Measurements from ENCODE around the gene CCDC15.
"Not testable (repeated sequence)": the region's sequence is repeated elsewhere in the genome, so short reads cannot be mapped to it uniquely, and the experiment has no call there.

Gene CCDC15

DNA sequence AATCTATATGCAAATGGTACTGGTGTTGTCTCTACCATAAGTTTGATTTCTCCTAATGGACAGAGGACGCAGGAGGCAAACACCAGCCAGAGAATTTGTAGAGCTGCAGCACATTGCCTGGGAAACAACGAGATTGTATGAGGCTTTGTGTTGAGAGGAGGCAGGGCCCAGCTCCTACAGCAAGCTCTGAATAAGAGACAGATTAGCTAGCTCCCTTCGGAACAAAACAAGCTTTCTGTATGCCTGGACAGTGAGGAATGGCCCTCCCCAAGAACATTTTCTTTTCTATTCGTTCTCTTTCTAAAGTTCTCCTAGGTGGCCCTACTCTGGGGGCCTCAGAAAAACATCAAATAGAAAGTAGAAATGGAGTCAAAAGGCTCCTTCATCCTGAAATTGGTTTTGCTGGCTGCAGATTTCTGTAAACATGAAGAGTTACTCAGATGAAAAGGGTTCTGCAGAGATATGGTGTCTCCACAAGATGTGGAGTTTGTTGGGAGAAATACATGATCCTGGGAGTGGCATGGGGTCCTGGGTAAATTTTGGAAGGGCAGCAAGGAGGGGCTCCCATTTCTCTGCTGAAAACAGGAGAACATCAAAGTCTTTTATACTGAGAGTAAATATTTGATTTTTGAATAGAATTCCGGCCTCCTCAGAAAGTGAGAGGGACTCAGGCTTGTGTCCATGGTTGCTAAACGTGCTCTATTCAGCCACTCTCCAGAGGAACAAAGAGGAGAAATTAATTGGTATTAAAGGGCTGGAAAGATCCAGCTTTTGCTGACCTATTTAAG is 11.3 kb upstream of the CCDC15 start:
- DNase-seq, result no peak

DNA sequence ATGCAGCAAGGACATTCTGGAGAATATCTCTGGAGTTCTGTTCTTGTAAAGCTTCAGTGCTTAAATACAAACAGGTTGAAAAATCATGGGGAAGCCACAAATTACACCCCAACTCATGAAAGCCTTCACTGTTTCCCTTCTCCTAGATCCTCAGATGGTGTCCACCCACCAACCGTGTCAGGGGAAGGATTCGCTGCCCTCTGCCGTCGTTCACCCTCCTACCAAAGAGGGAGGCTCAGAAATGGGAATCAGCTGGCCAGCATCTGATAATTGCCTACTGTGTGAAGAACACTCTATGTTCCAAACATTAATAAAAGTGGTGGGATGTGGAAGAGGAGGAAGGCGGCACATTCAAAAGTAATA is 10.8 kb upstream of the CCDC15 start:
- DNase-seq, result no peak

DNA sequence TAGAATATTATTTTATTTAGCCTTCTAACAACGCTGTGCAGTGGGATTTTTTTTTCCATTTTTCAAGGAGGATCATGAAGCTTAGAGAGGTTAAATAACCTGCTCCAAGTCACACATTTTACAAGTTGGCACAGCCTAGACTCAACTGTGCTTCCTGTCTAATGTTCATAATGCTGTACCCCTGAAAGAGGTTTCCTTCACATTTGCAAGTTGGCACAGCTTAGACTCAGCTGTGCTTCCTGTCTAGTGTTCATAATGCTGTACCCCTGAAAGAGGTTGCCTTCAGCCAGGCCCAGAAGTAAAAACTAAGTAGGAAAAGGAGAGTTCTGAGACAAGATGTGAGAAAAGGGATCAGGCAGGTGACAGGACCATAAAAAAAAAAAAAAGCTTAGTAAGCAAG is 10.3 kb upstream of the CCDC15 start:
- no peak for DNase-seq

DNA sequence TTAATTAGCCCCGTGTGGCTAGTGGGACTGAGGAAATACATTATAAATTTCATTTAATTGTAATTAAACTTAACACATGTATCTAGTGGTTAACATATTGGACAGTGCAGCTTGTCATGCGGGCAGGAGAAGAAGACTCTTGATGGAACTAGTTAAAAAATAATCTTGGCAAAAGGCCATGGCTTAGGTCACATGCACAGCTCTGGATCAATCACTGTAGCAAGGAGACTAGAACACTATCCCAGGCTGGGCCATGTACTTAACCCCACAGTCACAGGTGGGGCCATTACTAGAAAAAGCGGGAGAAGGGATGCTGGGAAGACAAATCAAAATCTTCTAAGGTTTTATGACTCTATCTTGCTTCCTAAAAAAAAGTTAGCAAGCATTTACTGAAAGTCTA is 9.4 kb upstream of the CCDC15 start:
- DNase-seq, result no peak

DNA sequence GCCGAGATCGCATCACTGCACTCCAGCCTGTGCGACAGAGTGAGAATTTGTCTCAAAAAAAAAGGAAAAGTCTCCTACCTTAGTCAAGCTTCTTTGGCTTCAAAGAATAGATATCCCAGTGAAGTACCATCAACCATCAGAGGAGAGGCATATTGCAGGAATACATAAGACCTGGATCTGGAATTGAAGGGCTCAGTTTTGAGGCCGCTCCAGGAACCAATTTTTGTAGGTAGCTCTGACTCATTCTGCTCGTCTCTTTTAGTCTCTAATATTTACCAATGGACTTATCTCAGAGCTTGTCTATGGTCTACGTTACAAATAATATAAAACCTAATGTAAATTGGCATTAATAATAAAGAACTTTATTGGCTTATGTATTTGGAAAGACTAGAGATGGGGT is 8.2 kb upstream of the CCDC15 start:
- DNase-seq, result no peak

DNA sequence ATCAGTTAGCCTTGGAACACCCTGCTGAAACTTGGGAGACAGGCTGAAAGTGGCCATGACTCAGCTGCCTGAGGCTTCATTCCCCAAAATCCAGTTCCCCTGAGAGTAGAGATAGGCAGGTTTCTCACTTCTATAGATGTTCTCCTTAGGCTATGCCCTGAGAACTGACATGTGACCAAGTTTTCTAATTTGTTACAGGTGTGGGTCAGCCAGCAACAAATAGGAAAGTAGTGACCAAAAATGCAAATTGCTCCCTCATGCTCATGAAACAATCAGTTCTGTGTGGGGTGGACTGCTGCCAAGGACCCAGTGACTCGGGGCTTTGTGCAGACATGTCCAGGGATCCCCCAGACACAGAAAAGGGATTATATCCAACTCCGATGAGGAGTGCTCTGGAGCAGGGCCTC is 7.3 kb upstream of the CCDC15 start:
- no peak for DNase-seq

DNA sequence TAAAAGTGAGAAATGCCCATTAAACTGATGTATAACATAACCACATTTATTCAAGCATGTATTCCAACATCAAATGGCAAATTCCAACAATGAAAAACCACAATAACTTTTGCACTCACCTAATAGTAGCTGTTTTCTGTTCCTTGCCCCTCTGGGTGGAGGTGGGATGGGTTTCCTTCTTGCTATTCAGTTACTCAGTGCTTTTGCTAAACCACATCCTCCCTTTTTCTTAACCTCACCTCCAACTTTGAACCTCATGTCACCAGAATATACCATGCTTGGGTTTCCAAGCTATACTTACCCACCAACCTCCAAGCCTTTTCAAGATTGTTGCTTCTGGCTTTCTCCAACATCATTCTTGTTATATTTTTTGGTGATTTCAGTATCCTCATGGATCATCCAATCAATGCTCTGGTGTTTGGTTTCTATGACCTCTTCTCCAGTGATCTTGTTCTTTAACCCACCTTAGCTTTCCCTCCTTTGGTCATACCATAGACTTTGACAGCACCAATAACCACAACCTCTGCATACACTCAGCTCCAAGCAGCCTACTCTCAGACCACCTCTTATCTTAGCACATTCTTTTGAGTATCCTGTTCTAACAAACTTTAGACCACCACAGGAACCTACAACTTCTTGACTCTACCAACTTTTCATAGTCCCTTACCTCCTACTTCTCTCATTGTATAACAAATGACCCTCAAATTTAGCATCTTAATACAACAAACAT is 3.2 kb upstream of the CCDC15 start:
- no peak for DNase-seq

DNA sequence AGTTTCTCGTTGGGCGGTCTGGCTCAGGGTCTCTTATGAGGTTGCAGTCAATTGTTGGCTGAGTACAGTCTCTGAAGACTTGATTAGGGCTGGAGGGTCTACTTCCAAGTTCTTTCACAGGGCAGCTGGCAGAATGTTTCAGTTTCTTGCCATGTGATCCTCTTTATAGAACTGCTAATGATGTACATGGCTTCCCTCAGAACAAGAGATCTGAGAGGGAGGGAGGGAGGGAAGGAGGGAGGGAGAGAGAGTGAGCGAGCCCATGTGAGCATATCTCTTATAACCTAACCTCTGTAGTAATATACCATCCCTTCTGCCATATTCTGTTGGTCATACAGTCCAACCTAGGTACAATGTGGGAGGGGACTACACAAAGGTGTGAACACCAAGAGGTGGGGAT is 2.7 kb upstream of the CCDC15 start:
- no peak for DNase-seq

DNA sequence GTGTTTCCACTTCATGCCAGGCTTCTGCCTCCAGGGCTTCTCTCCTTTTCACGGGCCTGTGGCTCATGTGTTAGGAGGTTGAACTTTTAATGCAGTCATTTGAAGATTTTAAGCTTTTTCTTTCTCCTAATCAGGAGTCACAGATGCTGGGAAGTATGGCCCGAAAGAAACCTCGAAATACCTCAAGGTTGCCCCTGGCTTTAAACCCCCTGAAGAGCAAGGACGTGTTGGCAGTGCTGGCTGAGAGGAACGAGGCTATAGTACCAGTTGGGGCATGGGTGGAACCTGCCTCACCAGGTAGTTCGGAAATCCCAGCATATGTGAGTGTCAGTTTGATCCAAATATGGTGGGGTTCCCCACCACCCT is 571 bp downstream of the CCDC15 start:
- DNase-seq, result peak; percentile 21

DNA sequence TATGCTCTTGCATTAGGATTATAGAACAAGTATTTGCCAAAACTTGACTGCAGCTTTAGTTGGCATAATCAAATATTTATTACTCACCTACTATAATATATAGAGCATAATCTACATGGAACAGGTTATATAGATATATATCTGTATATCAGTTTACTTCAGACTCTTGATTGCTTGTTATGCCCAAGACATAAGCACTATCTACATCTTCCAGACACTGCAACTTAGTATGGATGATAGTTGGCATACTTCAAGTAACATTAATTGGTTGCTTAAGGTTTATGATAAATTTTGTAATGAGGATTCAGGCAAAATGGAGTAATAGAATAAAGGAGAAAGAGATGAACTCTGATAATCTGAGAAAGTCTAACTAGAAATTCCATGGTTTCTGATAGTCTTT is 1.0 kb downstream of the CCDC15 start:
- peak; percentile 26 for DNase-seq

DNA sequence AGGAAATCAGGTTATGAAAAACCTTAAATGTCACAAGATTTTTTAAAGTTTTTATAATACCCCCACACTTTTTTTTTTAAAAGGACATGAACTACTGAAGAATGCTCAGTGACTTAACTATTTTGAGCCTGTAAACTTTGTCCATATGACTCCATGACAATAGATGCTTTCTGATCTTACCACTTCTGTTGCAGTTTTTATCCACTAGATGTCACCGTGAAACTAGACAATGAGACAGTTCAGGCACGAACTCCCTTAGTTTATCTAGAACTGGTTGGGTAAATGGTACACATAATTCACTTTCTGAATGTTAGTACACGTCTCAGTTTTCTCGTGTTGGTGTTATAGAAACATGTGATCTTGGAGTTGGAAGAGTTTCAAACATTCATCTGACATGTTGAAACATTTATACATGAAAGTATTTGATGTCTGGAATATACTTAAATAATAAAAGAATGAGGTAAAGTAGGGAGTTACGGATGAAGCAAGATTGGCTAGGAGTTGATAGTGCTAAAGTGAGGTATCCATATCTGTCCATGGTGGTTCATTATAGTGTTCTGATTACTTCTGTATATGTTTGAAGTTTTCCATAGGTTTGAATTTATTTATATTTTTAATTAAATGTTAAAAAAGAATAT is 8.1 kb downstream of the CCDC15 start:
- peak; percentile 89 for DNase-seq

DNA sequence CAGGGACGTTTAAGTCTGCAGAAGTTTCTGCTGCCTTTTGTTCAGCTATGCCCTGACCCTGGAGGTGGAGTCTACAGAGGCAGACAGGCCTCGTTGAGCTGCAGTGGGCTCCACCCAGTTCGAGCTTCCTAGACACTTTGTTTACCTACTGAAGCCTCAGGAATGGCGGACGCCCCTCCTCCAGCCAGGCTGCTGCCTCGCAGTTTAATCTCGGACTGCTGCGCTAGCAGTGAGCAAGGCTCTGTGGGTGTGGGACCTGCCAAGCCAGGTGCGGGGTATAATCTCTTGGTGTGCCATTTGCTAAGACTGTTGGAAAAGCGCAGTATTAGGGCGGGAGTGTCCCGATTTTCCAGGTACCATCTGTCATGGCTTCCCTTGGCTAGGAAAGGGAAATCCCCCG is 14.2 kb downstream of the CCDC15 start:
- DNase-seq, result not testable (repeated sequence)

DNA sequence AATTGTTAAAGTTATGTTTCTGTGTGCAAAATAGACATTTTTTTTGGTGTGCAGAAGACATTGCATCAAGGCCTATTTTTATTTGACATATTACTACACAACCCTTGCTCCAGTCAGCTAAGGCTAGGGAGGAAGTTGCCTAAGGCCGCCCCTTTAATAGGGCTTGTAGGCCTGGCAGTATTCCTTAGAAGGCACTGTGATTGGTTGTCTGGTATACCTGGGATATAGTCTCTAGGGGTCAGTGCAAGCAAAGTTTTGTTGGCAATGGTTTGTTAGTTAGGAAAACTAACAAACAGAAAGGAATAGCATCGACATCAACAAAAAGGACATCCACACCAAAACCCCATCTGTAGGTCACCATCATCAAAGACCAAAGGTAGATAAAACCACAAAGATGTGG is 16.9 kb downstream of the CCDC15 start:
- peak; percentile 15 for DNase-seq

DNA sequence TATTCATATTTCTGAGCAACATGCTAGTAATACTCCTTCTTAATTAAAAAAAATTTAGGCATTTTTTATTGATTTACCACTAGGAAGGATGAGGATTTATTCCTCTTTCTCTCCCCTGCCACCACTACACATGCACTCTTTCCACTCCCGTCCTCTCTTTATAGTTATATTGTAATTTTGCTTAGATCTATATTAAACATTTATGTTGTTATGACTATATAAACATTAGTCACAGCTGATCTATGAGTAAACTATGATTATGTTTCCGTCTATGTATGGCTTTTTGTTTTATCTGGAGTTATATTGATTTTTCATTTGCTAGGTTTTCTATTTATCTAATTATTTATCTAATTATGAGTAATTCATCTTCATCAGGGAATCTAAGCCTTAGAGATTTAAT is 17.8 kb downstream of the CCDC15 start:
- DNase-seq, result no peak

DNA sequence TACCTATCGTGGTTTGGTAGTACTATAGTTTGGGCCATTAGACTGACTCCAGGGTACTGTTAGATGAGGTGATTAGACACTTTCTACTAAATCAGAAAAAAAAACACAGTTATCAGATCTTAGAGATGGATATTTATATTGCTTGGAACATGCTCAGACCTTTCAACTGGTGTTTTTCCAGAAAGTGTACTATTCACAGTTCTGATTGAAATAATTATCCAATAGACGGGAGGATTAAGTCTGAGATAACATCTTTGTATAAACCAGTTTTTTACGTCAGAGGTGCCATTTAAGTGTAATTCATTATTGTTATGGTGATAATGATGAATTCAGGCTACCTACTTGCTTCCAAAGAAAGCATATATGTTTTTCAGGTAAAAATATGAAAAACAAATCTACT is 22.5 kb downstream of the CCDC15 start:
- no peak for DNase-seq

DNA sequence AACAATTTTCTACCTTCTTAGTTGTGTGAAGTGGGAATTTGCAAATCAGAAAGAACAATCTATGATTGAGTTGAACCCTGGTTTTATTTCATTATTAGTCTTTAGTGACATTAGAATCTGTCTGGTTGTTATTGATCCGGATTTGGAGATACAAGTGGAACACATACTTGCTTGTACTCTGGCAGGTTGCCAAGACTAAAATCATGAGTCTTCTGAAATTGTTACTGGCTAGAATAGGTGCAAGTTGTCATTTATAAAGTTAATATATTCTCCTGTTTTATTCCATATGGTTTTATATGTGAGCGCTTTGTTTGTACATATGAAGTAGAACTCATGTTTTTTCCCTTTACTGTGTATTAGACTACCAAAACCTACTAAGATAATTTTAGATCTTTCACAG is 23.0 kb downstream of the CCDC15 start:
- no peak for DNase-seq

DNA sequence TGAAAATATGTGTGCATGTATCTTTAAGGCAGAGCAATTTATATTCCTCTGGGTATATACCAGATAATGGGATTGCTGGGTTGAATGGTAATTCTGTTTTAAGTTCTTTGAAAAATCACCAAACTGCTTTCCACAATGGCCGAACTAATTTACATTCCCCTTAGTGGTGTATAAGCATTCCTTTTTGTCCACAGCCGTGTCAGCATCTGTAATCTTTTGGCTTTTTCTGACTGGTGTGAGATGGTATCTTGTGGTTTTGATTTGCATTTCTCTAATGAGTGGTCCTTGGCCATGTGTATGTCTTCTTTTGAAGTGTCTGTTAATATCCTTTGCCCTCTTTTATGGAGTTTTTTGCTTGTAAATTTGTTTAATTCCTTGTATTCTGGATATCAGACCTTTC is 24.3 kb downstream of the CCDC15 start:
- DNase-seq, result no peak

DNA sequence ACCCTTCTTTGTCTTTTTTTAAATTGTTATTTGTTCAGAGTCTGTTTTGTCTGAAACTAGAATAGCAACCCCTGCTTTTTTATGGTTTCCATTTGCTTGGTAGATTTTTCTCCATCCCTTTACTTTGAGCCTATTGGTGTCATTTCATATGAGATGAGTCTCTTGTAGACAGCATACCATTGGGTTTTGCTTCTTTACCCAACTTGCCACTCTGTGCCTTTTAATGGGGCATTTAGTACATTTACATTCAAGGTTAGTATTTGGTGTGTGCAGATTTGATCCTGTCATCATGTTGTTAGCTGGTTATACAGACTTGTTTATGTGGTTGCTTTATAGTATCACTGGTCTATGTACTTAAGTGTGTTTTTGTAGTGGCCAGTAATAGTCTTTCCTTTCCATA is 28.0 kb downstream of the CCDC15 start:
- no peak for DNase-seq

DNA sequence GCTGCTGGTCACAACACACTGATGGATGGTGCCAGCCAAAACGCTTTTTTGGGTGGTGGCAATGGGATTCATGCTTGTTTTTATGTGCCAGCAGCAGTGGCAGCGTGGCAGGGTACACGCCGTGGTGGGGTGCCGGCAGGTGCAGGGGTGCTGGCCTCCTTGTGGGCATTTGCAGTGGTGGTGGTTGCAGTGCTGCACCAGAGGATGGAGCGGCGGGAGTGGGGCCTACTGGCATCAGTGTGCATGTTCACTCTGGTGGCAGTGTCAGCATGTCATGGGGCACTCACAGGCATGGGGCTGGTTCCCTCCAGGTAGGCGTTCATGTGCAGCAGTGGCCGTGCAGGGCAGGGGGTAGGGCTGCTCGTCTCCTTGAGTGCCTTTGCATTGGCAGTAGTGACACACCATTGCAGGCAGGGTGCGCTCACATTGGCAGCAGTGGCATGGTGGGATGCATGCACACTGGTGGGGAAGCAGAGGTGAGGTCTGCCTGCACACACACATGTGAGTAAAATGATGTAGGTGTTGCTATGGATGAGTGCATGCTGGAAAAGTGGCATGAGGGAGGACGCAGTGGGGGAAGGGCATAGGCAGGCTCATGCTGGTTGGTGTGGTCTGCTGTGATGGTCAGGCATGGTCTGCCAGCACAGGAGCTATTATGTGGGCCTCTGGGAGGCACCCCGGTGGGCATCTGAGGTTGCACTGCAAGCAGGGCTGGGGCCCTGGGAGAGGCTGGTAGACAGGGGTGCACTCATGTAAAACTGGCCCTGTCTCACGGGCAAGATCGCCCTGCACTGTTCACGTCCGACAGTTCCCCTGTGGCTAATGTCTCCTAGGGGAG is 29.9 kb downstream of the CCDC15 start:
- no peak for DNase-seq

DNA sequence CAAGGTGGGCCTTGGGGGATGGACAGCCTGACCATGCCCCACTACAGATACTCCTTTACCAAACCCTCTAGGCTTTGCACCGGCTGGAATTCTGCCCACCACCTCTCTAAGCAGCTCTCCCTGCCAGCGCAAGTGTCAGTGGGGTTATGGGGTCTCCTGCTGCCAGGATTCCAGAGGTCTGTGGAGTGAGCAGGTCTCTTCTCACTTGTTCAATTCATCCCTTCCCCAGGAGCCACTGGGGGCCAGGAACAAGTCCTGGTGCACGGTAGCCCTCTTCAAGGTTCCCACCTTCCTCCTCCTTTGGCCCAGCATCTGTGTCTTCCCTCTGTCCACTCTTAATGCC is 30.5 kb downstream of the CCDC15 start:
- no peak for DNase-seq

DNA sequence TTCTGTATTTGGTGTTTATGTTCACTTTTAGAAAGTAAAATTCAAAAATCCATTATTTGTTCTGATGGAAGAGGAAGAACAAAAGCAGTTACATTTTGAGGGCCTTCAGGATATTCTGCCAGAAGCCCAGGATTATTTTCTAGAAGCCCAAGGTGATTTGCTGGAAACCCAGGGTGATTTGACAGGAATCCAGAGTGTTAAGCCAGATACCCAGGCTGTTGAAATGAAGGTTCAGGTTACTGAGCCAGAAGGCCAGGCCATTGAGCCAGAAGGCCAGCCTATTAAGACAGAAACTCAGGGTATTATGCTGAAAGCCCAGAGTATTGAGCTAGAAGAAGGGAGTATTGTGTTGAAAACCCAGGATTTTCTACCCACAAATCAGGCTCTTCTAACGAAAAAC is 33.1 kb downstream of the CCDC15 start:
- no peak for DNase-seq

DNA sequence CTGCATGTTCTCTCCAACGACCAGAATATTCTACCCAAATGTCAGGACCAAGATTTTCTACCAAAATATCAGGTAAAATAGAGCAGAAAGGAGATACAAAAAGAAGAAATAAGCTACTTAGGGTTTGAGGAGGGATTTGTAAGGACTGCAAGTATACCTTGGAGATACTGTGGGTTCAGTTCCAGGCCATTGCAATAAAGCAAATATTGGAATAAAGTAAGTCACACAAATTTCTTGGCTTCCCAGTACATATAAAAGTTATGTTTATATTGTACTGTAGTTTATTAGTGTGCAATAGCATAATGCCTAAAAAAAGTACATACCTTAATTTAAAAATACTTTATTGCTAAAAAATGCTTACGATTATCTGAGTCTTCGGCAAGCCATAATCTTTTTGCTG is 34.1 kb downstream of the CCDC15 start:
- DNase-seq, result no peak

DNA sequence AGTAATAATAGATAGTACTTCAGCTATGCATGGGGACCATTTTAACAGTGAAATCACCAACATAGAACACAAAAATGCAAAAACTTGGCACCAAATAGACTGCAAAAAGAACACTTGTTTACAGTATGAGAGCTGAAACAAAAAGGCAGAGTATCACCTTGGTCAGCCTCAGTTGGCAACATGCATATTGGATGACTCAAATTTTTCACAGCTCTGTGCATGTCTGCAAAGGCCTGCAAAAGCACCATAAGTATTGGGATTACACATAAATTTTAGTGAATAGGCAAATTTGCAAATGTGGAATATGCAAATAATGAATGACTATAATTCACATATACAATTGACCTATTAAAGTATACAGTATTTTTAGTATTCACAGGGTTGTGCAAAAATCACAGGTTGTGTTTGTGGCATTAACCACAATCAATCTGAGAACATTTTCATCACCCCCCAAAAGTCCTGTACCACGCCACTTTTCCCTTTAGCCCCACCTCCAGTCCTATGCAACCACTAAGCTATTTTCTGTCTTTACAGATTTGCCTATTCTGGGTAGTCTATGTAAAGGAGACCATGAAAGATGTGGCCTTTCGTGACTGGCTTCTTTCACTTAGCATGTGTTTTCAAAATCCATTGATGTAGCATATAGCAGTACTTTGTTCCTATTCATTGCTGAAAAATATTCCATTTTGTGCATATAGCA is 47.2 kb downstream of the CCDC15 start:
- DNase-seq, result no peak

All from hematopoietic multipotent progenitor cell treated with erythropoietin and hydrocortisone succinate and interleukin-3 and kit ligand, for 4 days (in vitro differentiated cells).